Measurements from ENCODE around the gene LRP1.

The LRP1 gene

GRCh38 chr12:57229634-57230380 is 101.5 kb downstream of the LRP1 start, which contains the start of gene SHMT2:
Gene SHMT2 (plus strand): TSS chr12:57229711. CDS start chr12:57229779, 68 bp downstream.
- DNase-seq: peak; percentile 88 to 93 (median 89)
- H3K4me3 ChIP-seq (ENCODE audit: control insufficient read depth in 1 of 7, extremely low read depth in 1 of 7, insufficient read depth in 4 of 7, low read depth in 2 of 7, low read length in 6 of 7): peak within 1 kb of the TSS; percentile 55 to 92 (median 79)
- peaks cover 7 to 36% (median 15%) of the 10 kb centered on the region in 5 experiments for H3K27me3 ChIP-seq (replicated peaks in 2 of 5; ENCODE audit: control insufficient read depth in 4 of 5, insufficient read depth in 5 of 5, low read length in 4 of 5)
- H3K9me3 ChIP-seq (ENCODE audit: control extremely low read depth in 1 of 5, control insufficient read depth in 4 of 5, insufficient read depth in 2 of 5, low read depth in 1 of 5, low read length in 4 of 5): no peaks in the 10 kb centered on the region
- 0% methylated on average over 34 of the region's 42 CpGs for WGBS (ENCODE audit: insufficient coverage)
- POLR2A ChIA-PET: no interaction called here
- H3K36me3 ChIP-seq (ENCODE audit: control insufficient read depth in 4 of 4, insufficient read depth in 4 of 4, low read length in 3 of 4): peaks cover 10 to 40% (median 27%) of the 10 kb centered on the region in 4 experiments
- peak within 1 kb of the TSS in 1 of 2 experiments; percentile 75 for H3K27ac ChIP-seq (ENCODE audit: insufficient read depth in 1 of 2, low read depth in 1 of 2, low read length in 2 of 2, poor library complexity in 1 of 2, severe bottlenecking in 2 of 2)
- CTCF ChIA-PET: interaction anchor here (0.8 to 13.6 kb wide), 10 partner anchors 8 to 106 kb away, joined by 3 to 326 read pairs (median 3); partner anchors contain the start of genes NXPH4 and STAC3
- peaks cover 9 to 56% (median 48%) of the 10 kb centered on the region in 4 experiments for H3K4me1 ChIP-seq (ENCODE audit: control extremely low read depth in 1 of 4, control insufficient read depth in 4 of 4, insufficient read depth in 4 of 4, low read length in 3 of 4)

GRCh38 chr12:57230381-57231155 is 102.3 kb downstream of the LRP1 start:
- H3K4me3 ChIP-seq (ENCODE audit: control insufficient read depth in 1 of 7, extremely low read depth in 1 of 7, insufficient read depth in 4 of 7, low read depth in 2 of 7, low read length in 6 of 7): peak overlapping the region in 6 of 7 experiments; percentile 1 to 92 (median 79)
- ChIA-PET POLR2A (no interaction called here), CTCF (interaction anchor here (1.1 to 13.6 kb wide), 6 partner anchors 9 to 47 kb away, joined by 3 to 326 read pairs (median 3); partner anchors contain the start of genes NXPH4 and STAC3)
- peak overlapping the region in 1 of 2 experiments; percentile 75 for H3K27ac ChIP-seq (ENCODE audit: insufficient read depth in 1 of 2, low read depth in 1 of 2, low read length in 2 of 2, poor library complexity in 1 of 2, severe bottlenecking in 2 of 2)
- no peak for DNase-seq
- H3K36me3 ChIP-seq (ENCODE audit: control insufficient read depth in 4 of 4, insufficient read depth in 4 of 4, low read length in 3 of 4): peaks cover 10 to 46% (median 29%) of the 10 kb centered on the region in 4 experiments
- peaks cover 9 to 48% (median 44%) of the 10 kb centered on the region in 4 experiments for H3K4me1 ChIP-seq (ENCODE audit: control extremely low read depth in 1 of 4, control insufficient read depth in 4 of 4, insufficient read depth in 4 of 4, low read length in 3 of 4)
- peaks cover 6 to 36% (median 14%) of the 10 kb centered on the region in 5 experiments for H3K27me3 ChIP-seq (replicated peaks in 2 of 5; ENCODE audit: control insufficient read depth in 4 of 5, insufficient read depth in 5 of 5, low read length in 4 of 5)
- H3K9me3 ChIP-seq (ENCODE audit: control extremely low read depth in 1 of 5, control insufficient read depth in 4 of 5, insufficient read depth in 2 of 5, low read depth in 1 of 5, low read length in 4 of 5): no peaks in the 10 kb centered on the region
- WGBS (ENCODE audit: insufficient coverage): 93% methylated on average over 8 of the region's 10 CpGs

GRCh38 chr12:57231276-57232021 is 103.2 kb downstream of the LRP1 start:
- DNase-seq: no peak
- Histone ChIP-seq H3K4me3 (ENCODE audit: control insufficient read depth in 1 of 7, extremely low read depth in 1 of 7, insufficient read depth in 4 of 7, low read depth in 2 of 7, low read length in 6 of 7) (peak overlapping the region in 1 of 7 experiments; percentile 92), H3K36me3 (ENCODE audit: control insufficient read depth in 4 of 4, insufficient read depth in 4 of 4, low read length in 3 of 4) (peaks cover 10 to 46% (median 29%) of the 10 kb centered on the region in 4 experiments), H3K9me3 (ENCODE audit: control extremely low read depth in 1 of 5, control insufficient read depth in 4 of 5, insufficient read depth in 2 of 5, low read depth in 1 of 5, low read length in 4 of 5) (no peaks in the 10 kb centered on the region), H3K27ac (ENCODE audit: insufficient read depth in 1 of 2, low read depth in 1 of 2, low read length in 2 of 2, poor library complexity in 1 of 2, severe bottlenecking in 2 of 2) (no peak overlapping the region), H3K27me3 (replicated peaks in 2 of 5; ENCODE audit: control insufficient read depth in 4 of 5, insufficient read depth in 5 of 5, low read length in 4 of 5) (peaks cover 5 to 36% (median 11%) of the 10 kb centered on the region in 5 experiments), H3K4me1 (ENCODE audit: control extremely low read depth in 1 of 4, control insufficient read depth in 4 of 4, insufficient read depth in 4 of 4, low read length in 3 of 4) (peaks cover 9 to 45% (median 39%) of the 10 kb centered on the region in 4 experiments)
- ChIA-PET POLR2A (no interaction called here), CTCF (interaction anchor here (1.1 to 13.6 kb wide), 6 partner anchors 10 to 205 kb away, joined by 3 to 326 read pairs (median 4); partner anchors contain the start of genes NXPH4 and STAC3)
- WGBS (ENCODE audit: insufficient coverage): 97% methylated on average over 11 of the region's 13 CpGs

- Histone ChIP-seq H3K27me3 (replicated peaks in 2 of 5; ENCODE audit: control insufficient read depth in 4 of 5, insufficient read depth in 5 of 5, low read length in 4 of 5) (peaks cover 6 to 36% (median 15%) of the 10 kb centered on the region in 5 experiments), H3K4me3 (ENCODE audit: control insufficient read depth in 1 of 7, extremely low read depth in 1 of 7, insufficient read depth in 4 of 7, low read depth in 2 of 7, low read length in 6 of 7) (no peak overlapping the region), H3K9me3 (ENCODE audit: control extremely low read depth in 1 of 5, control insufficient read depth in 4 of 5, insufficient read depth in 2 of 5, low read depth in 1 of 5, low read length in 4 of 5) (no peaks in the 10 kb centered on the region), H3K4me1 (ENCODE audit: control extremely low read depth in 1 of 4, control insufficient read depth in 4 of 4, insufficient read depth in 4 of 4, low read length in 3 of 4) (peaks cover 8 to 38% (median 31%) of the 10 kb centered on the region in 4 experiments), H3K27ac (ENCODE audit: insufficient read depth in 1 of 2, low read depth in 1 of 2, low read length in 2 of 2, poor library complexity in 1 of 2, severe bottlenecking in 2 of 2) (no peak overlapping the region), H3K36me3 (ENCODE audit: control insufficient read depth in 4 of 4, insufficient read depth in 4 of 4, low read length in 3 of 4) (peaks cover 10 to 46% (median 29%) of the 10 kb centered on the region in 4 experiments)
- ChIA-PET POLR2A (no interaction called here), CTCF (interaction anchor here (1.1 to 13.6 kb wide), 5 partner anchors 9 to 206 kb away, joined by 3 to 326 read pairs (median 5); partner anchors contain the start of genes NXPH4 and STAC3)
- DNase-seq: no peak
- 98% methylated on average over 9 of the region's 19 CpGs for whole genome bisulfite sequencing (ENCODE audit: insufficient coverage)
Measured at GRCh38 chr12:57232156-57232756, 104.0 kb downstream of the LRP1 start.

- H3K4me1 ChIP-seq (ENCODE audit: control extremely low read depth in 1 of 4, control insufficient read depth in 4 of 4, insufficient read depth in 4 of 4, low read length in 3 of 4): peaks cover 6 to 36% (median 36%) of the 10 kb centered on the region in 4 experiments
- H3K36me3 ChIP-seq (ENCODE audit: control insufficient read depth in 4 of 4, insufficient read depth in 4 of 4, low read length in 3 of 4): peaks cover 10 to 46% (median 29%) of the 10 kb centered on the region in 4 experiments
- no peak for DNase-seq
Measured at GRCh38 chr12:57233357-57234232, 105.3 kb downstream of the LRP1 start.

More at GRCh38 chr12:57233357-57234232, 105.3 kb downstream of the LRP1 start:
- Histone ChIP-seq H3K4me3 (ENCODE audit: control insufficient read depth in 1 of 7, extremely low read depth in 1 of 7, insufficient read depth in 4 of 7, low read depth in 2 of 7, low read length in 6 of 7) (no peak overlapping the region), H3K27ac (ENCODE audit: insufficient read depth in 1 of 2, low read depth in 1 of 2, low read length in 2 of 2, poor library complexity in 1 of 2, severe bottlenecking in 2 of 2) (no peak overlapping the region), H3K27me3 (replicated peaks in 2 of 5; ENCODE audit: control insufficient read depth in 4 of 5, insufficient read depth in 5 of 5, low read length in 4 of 5) (peaks cover 0 to 41% (median 19%) of the 10 kb centered on the region in 5 experiments), H3K9me3 (ENCODE audit: control extremely low read depth in 1 of 5, control insufficient read depth in 4 of 5, insufficient read depth in 2 of 5, low read depth in 1 of 5, low read length in 4 of 5) (no peaks in the 10 kb centered on the region)
- POLR2A ChIA-PET: no interaction called here
- WGBS (ENCODE audit: insufficient coverage): 95% methylated on average over 11 of the region's 15 CpGs
- CTCF ChIA-PET: interaction anchor here (1.3 to 13.6 kb wide), 4 partner anchors 9 to 19 kb away, joined by 4 to 326 read pairs (median 89); partner anchors contain the start of genes NXPH4 and STAC3
